Activated naive CD4-positive, alpha-beta T cell treated with anti-CD3 and anti-CD28 coated beads, Interleukin-2, amount 10 ng/mL, durations not matched to agents 7 days and 5 days (primary cell): ENCODE results near the gene SCYGR4.
"Not testable (repeated sequence)": the region's sequence is repeated elsewhere in the genome, so short reads cannot be mapped to it uniquely, and the experiment has no call there.

ENCODE experiments used
- CTCF ChIA-PET: fragments of 350-600 bp; sonication (Branson Sonifier 250); formaldehyde crosslinking; loops from one replicate; lab custom pipeline; 2021; ENCODE audit warnings: antibody characterized with exemption; lab: Charles Lee
- DNase-seq: peaks from one replicate; pipeline ENCODE4 v3.0.0-alpha.2; 2020
- H3K27ac Mint-ChIP-seq: one replicate; pipeline ENCODE4 v1.8.0; 2021; ENCODE audit warnings: mild to moderate bottlenecking, moderate library complexity, mixed read lengths
- H3K27me3 Mint-ChIP-seq: one replicate; pipeline ENCODE4 v1.8.0; 2021; ENCODE audit warnings: mild to moderate bottlenecking, mixed read lengths
- H3K36me3 Mint-ChIP-seq: one replicate; pipeline ENCODE4 v1.8.0; 2021; ENCODE audit warnings: mixed read lengths
- H3K4me1 Mint-ChIP-seq: one replicate; pipeline ENCODE4 v1.8.0; 2021; ENCODE audit warnings: mixed read lengths
- H3K4me3 Mint-ChIP-seq: one replicate; pipeline ENCODE4 v1.8.0; 2021; ENCODE audit warnings: mild to moderate bottlenecking, moderate library complexity, mixed read lengths
- H3K9me3 Mint-ChIP-seq: one replicate; pipeline ENCODE4 v1.8.0; 2021; ENCODE audit warnings: mixed read lengths

SCYGR4 gene

GRCh38 chr2:227665189-227665940 is 48.1 kb downstream of the SCYGR4 start:
- CTCF ChIA-PET, result no interaction called here
- H3K4me3 Mint-ChIP-seq, result no peak overlapping the region

GRCh38 chr2:227666631-227667170 is 49.4 kb downstream of the SCYGR4 start, which contains the start of gene SCYGR5:
SCYGR5 (plus strand) TSS chr2:227666804; CDS start chr2:227666804, 0 bp downstream.
- H3K27me3 Mint-ChIP-seq, H3K4me3 Mint-ChIP-seq, CTCF ChIA-PET, H3K27ac Mint-ChIP-seq, H3K4me1 Mint-ChIP-seq, H3K36me3 Mint-ChIP-seq, H3K9me3 Mint-ChIP-seq, DNase-seq: not testable (repeated sequence)

More at GRCh38 chr2:227665189-227665940, 48.1 kb downstream of the SCYGR4 start:
- Mint-ChIP-seq H3K27me3 (peaks cover 3% of the 10 kb centered on the region), H3K36me3 (no peaks in the 10 kb centered on the region), H3K9me3 (no peaks in the 10 kb centered on the region), H3K4me1 (no peaks in the 10 kb centered on the region), H3K27ac (no peak overlapping the region)
- DNase-seq, result no peak
